Epidermal melanocyte (primary cell): ENCODE data around the gene HAVCR2.

Source experiments
- DNase-seq: peaks from one replicate; pipeline ENCODE4 v3.0.0; 2011; ENCODE audit warnings: low spot score; ENCODE audit not compliant: insufficient read length

Gene HAVCR2

DNA sequence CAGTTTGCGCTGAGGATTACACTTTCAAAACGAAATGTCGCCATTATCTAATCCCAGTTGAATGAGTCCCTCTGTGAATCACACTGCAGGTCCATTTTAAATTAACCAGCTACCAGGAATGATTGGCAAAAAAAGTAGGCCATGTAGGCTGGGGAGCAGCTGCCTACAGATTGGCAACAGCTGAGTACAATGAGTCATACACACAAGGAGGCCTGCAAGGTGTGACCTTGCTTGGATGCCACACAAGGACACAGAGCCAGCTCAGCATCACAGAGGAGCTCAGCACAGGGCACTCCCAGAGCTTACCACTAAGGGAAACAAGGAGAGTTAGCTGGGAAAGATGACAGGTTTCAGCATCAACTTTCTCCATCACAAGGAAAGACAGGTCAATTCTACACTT, 62.8 kb downstream of the HAVCR2 start:
- DNase-seq = no peak

DNA sequence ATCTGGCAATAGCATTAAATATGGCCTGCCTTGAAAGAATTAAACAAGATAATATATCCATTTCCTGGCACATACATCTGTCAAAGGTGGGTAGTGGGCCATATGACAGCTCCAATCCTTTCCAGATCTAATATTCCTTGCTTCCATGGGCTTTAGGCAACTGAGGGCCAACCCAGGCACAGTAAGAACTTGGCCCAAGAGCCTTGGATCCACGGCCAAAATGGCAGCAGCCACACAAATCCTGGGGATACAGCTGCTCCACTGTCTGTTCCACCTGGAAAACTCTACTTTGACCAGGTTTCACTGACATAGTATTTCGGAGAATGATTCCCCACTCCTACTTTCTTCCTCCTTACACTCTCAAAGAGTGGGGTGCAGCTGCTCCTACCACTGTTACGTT, 63.2 kb downstream of the HAVCR2 start:
- DNase-seq = no peak

DNA sequence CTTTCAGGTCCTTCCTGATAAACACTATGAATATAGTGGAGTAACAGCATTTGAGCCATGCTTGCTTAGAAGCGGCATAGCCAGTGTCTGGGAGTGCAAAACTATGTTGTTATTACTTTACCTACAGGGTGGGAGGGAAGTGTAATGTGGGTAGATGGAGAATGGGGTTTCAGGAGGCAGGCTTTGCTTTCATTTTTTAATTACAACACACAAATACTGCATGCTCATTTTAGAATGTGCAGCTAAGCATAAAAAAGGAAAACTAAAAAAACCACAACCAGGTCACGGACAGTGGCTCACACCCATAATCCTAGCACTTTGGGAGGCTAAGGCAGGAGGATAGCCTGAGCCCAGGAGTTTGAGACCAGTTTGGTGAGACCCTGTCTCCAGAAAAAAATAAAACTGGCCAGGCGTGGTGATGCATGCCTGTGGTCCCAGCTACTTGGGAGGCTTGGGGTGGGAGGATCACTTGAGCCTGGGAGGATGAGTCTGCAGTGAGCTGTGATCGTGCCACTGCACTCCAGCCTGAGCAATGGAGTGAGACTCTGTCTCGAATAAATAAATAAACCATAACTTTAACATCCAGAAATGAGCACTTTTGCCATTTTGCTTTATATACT, 70.2 kb downstream of the HAVCR2 start:
- no peak for DNase-seq
